ENCODE results near the gene TM4SF18.
"Not testable (repeated sequence)": the region's sequence is repeated elsewhere in the genome, so short reads cannot be mapped to it uniquely, and the experiment has no call there.

TM4SF18 gene, protein sequence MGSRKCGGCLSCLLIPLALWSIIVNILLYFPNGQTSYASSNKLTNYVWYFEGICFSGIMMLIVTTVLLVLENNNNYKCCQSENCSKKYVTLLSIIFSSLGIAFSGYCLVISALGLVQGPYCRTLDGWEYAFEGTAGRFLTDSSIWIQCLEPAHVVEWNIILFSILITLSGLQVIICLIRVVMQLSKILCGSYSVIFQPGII

DNA sequence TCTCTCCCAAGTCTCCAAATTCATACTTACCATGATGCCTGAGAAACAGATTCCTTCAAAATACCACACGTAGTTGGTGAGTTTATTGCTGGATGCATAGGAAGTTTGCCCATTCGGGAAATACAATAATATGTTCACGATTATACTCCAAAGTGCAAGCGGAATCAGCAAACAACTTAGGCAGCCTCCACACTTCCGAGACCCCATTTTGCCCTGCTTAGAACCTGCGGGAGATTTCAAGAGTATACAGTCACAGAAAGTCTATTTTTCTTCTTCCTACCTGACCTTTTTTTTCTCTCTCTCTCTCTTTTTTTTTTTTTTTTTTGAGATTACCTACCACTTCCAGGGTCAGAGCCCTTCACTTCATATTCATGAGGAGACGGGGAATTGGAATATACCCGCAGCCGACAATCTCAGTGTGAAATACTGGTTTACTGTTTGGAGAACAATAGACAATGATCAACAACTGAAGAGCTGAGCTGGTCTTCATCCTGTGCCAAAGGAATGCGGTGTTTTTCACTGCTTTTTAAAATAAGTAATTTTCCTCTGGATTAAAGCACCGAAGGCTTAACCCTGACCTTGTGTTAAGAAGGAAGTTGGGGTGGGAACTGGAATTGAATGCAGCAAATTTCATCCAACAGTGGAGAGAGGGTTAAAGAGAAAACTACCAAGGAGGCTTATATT is at the start of gene TM4SF18:
TSS of gene TM4SF18 (minus strand) at position 461 of the 684 bp plus-strand sequence. CDS start at position 207, 254 bp downstream.
- no peak for DNase-seq

- DNase-seq = no peak
Measured at GRCh38 chr3:149382518-149382917, 49.1 kb upstream of the TM4SF18 start.

GRCh38 chr3:149382101-149382467 is 48.6 kb upstream of the TM4SF18 start:
- no peak for DNase-seq

DNA sequence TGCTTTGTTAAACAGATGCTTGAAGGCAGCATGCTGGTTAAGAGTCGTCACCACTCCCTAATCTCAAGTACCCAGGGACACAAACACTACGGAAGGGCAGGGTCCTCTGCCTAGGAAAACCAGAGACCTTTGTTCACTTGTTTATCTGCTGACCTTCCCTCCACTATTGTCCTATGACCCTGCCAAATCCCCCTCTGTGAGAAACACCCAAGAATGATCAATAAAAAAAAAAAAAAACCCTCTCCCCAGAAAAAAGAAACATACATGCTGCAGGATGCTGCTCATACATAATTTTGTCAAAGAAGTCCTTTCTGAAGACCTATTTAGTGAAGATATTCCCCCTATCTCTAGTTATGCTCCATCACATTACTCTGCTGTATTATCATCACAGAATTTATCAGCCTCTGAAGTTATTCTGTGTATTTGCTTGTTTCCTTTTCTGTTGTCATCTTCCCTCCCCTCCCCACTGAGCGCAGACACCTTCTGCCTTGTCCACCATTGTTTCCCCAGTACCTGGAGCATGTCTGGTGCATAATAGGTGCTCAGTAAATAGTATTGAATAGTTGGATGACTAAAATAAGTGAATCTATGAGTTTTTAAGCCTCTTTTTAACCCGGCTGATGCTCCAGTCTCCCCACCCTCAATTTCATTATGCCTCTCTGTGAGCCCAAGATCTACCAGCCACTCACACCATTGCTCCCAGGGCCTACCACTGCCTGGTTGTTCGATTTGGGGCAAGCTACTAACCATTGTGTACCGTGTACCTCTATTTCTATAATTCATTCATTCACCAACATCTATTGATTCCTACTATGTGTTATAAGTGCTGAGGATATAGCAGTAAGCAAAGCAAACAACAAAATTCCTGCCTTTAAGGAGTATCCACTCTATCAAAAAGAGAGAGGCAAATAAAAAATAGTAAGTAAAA is 48.0 kb upstream of the TM4SF18 start:
- no peak for DNase-seq

- DNase-seq = not testable (repeated sequence)
Measured at GRCh38 chr3:149380220-149380619, 46.8 kb upstream of the TM4SF18 start.

- no peak for DNase-seq
Measured at GRCh38 chr3:149378478-149379309, 45.3 kb upstream of the TM4SF18 start.

DNA sequence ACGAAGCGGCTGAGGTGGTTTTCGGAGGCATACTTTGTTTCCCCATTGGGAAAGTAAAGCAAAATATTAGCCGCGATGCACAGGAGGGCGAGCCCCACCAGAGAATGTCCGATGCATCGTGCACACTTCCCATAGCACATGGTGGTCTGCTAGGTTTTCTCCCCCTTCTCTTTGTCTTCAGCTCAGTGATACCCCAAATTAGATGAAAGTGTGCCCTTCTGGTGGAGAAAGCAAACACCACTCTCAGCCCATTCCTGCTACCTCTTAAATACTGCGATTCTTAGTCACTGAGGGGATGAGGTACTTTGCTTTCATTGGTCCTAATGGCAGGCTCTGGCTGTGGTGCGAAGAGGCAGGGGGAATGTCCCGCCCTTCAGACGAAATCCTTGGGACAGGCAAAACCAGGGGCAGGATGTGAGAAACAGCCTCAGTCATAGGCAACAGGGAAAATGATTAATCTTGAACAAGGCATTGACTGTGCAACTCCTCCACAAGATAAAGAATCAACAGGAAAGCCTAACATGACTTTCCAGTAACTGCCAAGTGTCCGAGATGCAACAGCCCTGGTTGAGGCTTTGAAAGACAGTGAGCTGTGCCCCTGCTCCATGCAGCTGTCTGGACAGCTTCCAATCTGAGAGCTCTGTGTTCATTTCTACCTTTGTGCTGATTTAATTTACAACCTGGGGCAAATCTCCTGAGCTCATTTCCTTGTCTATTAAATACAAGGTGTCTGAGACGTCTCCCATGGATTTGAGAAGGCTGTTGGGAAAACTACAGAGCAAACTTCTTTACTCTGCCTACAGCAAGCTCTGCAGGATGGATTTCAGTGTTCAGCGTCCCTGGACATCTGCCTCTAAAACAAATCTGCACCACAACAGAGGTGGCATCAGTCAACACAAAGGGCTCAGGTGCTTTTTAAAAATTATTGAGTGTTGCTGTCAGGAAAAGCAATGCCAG is 44.2 kb upstream of the TM4SF18 start, which contains the start of gene TM4SF1:
TSS of gene TM4SF1 (minus strand) at position 242 of the 957 bp plus-strand sequence. CDS start at position 140, 102 bp downstream.
- peak in 1 of 2 donors; percentile 16 for DNase-seq

DNA sequence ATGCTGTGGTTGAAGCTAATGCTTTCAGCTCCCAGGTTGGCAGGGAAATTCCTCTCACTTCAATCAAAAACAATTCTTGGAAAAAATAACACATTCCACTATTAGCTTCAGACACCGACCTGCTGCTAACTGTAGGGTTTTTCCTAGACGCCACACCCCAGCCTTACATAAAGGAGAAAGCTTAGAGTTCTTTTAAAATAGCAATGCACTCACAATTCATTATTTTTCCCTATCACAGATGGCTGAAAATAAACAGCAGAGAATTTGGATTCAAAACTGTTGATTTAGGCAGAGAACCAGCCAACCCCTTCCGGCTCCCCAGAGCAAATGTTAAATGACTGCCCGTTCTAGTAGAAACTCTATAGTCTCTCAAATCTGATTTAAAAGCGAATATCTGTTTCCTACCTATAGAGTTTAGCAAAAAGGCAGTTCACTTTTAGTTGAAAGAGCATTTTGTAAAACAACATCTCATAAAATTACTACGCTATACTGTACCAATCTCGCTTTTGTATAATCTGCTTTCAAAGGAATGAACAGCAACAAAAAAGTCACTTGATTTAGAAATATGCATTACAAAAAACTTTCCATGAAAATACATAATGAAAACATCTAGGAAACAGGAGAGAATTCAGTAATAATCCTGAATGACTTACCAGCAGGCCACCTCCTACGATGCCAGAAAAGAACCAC is 43.4 kb upstream of the TM4SF18 start:
- no peak for DNase-seq

DNA sequence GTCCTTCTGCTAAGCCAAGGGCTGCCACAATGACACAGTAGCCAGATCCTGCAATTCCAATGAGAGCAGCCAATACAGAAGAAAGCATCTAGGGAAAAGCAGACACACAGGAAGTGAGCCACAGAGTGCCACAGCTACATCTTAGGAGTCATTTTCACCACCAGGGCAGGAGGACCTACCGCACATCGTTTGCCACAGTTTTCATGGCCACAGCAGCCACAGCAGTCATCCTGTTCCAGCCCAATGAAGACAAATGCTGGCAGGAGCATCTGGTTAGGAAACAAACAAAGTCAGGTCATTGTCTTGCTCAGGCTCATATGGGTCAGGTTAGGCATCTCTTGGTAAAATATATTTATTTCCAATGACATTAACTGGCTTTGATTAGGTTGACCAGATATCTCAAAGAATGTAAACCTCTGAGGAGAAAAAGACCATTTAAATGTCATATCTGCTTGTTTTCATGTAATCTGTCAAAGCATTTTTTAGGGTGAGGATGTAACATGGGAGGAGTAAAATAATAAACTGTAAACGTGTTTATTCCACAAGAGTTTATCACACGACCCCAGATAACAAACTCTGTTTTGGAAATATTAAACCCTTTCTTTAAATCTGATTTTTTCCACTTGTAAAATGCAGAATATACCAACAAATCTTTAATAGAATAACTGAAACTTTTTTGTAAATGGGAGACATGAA is 42.2 kb upstream of the TM4SF18 start:
- DNase-seq = no peak

DNA sequence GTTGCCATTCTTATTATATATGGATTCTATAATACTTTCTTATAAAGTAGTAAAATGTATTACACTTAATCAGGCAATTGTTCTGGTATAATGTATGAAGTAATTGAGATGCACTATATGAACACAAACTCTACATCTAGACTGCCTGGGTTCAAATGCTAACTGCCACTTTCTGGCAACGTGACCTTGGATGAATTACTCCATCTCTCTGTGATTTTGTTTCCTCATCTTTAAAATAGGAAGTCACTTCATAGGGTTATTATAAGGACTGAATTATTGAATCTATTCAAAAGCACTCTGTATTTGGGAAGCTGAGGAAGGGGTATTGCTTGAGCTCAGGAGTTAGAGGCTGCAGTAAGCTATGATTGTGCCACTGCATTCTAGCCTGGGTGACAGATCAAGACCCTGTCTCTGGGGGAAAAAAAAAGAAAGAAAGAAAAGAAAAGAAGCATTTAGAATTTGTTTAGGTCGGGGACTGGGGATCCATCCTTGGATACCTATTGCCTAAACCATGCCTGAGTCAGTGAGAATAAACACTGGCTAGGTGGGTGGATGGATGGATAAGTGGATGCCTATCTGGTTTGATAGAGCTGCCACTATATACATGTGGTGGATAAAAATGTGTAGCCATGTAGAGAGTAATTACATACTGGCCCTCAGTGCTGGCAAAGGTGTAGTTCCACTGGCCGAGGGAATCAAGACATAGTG is 41.5 kb upstream of the TM4SF18 start:
- DNase-seq = peak; percentile 59 to 62

DNA sequence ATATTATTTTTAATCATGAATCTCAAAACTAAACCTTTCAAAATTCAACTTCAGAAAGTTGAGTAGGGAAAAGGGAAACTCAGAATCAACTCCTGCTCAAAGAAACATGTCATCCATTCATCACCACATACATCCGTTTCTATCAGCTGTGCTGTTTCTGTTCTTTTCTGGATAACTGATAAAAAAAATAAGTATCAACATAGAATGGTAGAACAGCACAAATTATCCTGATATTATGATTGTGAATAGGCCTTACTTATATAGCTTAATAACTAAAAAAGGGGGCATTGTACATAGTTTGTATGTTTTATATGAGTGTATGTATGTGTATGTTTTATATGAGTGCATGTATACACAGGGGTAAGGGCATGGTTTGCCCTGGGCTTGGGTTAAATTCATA is 41.0 kb upstream of the TM4SF18 start:
- peak in 1 of 2 donors; percentile 26 for DNase-seq

- peak; percentile 90 to 94 for DNase-seq
Measured at GRCh38 chr3:149373235-149374125, 40.0 kb upstream of the TM4SF18 start.

GRCh38 chr3:149371723-149372114 is 38.3 kb upstream of the TM4SF18 start:
- DNase-seq = no peak

- DNase-seq = peak; percentile 27 to 61
Measured at GRCh38 chr3:149371001-149371722, 37.7 kb upstream of the TM4SF18 start.

GRCh38 chr3:149369991-149370866 is 36.8 kb upstream of the TM4SF18 start:
- no peak for DNase-seq

All from inflammatory macrophage treated with lipopolysaccharide for 1 hour (primary cell).